ENCODE data around the gene BCL7A. TPM values are rescaled to one million over a fixed set of nuclear protein-coding genes. Genes with fewer than 3 reads are reported as not detected.

BCL7A gene
- total RNA-seq, 5 donors from 2014 or later (not counting 1 experiment from before 2014, with no cell fraction given): 5.3 to 7.4 (median 6.7) TPM

- H3K4me1 Mint-ChIP-seq: peaks cover 14 to 24% (median 21%) of the 10 kb centered on the region in 3 donors
- no peak overlapping the region for H3K27ac ChIP-seq (ENCODE audit: low read length)
- no peaks in the 10 kb centered on the region for H3K9me3 ChIP-seq
- no peak overlapping the region for H3K27ac Mint-ChIP-seq
- peaks cover 11 to 14% of the 10 kb centered on the region in 2 experiments for H3K4me1 ChIP-seq (ENCODE audit: control insufficient read depth in 1 of 2, extremely low read depth in 1 of 2, insufficient read depth in 2 of 2, low read length in 2 of 2)
- 94% methylated on average over 6 of the region's 6 CpGs for WGBS (ENCODE audit: insufficient coverage)
- no peak overlapping the region for H3K4me3 ChIP-seq (ENCODE audit: control insufficient read depth in 1 of 2, extremely low read depth in 1 of 2, low read length in 1 of 2)
- H3K27me3 Mint-ChIP-seq: no peaks in the 10 kb centered on the region
- no peaks in the 10 kb centered on the region for H3K27me3 ChIP-seq (replicated peaks in 1 of 2; ENCODE audit: control insufficient read depth in 2 of 2, extremely low read depth in 1 of 2, insufficient read depth in 2 of 2, low read length in 1 of 2)
- H3K9me3 Mint-ChIP-seq: no peaks in the 10 kb centered on the region
- H3K36me3 Mint-ChIP-seq: no peaks in the 10 kb centered on the region
- H3K36me3 ChIP-seq (ENCODE audit: control insufficient read depth in 2 of 2, extremely low read depth in 1 of 2, insufficient read depth in 1 of 2, low read length in 1 of 2): peaks cover 0 to 8% of the 10 kb centered on the region in 2 donors
- ATAC-seq (replicated peaks in 1 of 4) (no peak), DNase-seq (no peak)
- POLR2A ChIA-PET: no interaction called here
- H3K4me3 Mint-ChIP-seq: no peak overlapping the region
- CTCF ChIA-PET: no interaction called here
Measured at GRCh38 chr12:122063694-122064024, 42.0 kb downstream of the BCL7A start.

GRCh38 chr12:122064025-122064777 lies 42.5 kb downstream of the BCL7A start:
- no peak overlapping the region for H3K4me3 Mint-ChIP-seq

GRCh38 chr12:122064780-122065588 lies 43.3 kb downstream of the BCL7A start:
- H3K4me3 Mint-ChIP-seq: no peak overlapping the region
- WGBS (ENCODE audit: insufficient coverage): 94% methylated on average over 9 of the region's 16 CpGs
- H3K9me3 ChIP-seq: no peaks in the 10 kb centered on the region
- H3K4me3 ChIP-seq (ENCODE audit: control insufficient read depth in 1 of 2, extremely low read depth in 1 of 2, low read length in 1 of 2): no peak overlapping the region
- peaks cover 12 to 20% of the 10 kb centered on the region in 2 experiments for H3K4me1 ChIP-seq (ENCODE audit: control insufficient read depth in 1 of 2, extremely low read depth in 1 of 2, insufficient read depth in 2 of 2, low read length in 2 of 2)
- H3K27me3 Mint-ChIP-seq: no peaks in the 10 kb centered on the region
- H3K9me3 Mint-ChIP-seq: no peaks in the 10 kb centered on the region
- ATAC-seq (replicated peaks in 1 of 4) (no peak), DNase-seq (no peak)
- POLR2A ChIA-PET: no interaction called here
- no peaks in the 10 kb centered on the region for H3K36me3 Mint-ChIP-seq
- H3K27me3 ChIP-seq (replicated peaks in 1 of 2; ENCODE audit: control insufficient read depth in 2 of 2, extremely low read depth in 1 of 2, insufficient read depth in 2 of 2, low read length in 1 of 2): no peaks in the 10 kb centered on the region
- H3K27ac ChIP-seq (ENCODE audit: low read length): no peak overlapping the region
- no peaks in the 10 kb centered on the region for H3K36me3 ChIP-seq (ENCODE audit: control insufficient read depth in 2 of 2, extremely low read depth in 1 of 2, insufficient read depth in 1 of 2, low read length in 1 of 2)
- H3K27ac Mint-ChIP-seq: no peak overlapping the region
- H3K4me1 Mint-ChIP-seq: peaks cover 14 to 24% (median 24%) of the 10 kb centered on the region in 3 donors
- CTCF ChIA-PET: interaction anchor here in 1 of 2 donors (0.5 kb wide), 1 partner anchor 58 kb away, joined by 4 read pairs; no protein-coding TSS in a partner anchor

More at GRCh38 chr12:122064025-122064777, 42.5 kb downstream of the BCL7A start:
- Mint-ChIP-seq H3K27me3 (no peaks in the 10 kb centered on the region), H3K4me1 (peaks cover 14 to 24% (median 22%) of the 10 kb centered on the region in 3 donors), H3K9me3 (no peaks in the 10 kb centered on the region), H3K27ac (no peak overlapping the region), H3K36me3 (no peaks in the 10 kb centered on the region)
- no peak overlapping the region for H3K27ac ChIP-seq (ENCODE audit: low read length)
- H3K9me3 ChIP-seq: no peaks in the 10 kb centered on the region
- H3K4me3 ChIP-seq (ENCODE audit: control insufficient read depth in 1 of 2, extremely low read depth in 1 of 2, low read length in 1 of 2): no peak overlapping the region
- ATAC-seq (replicated peaks in 1 of 4) (peak in 3 of 4 experiments; percentile 53 to 86 (median 63)), DNase-seq (peak in 13 of 35 experiments; percentile 19 to 46 (median 26))
- POLR2A ChIA-PET: no interaction called here
- 78% methylated on average over 9 of the region's 14 CpGs for WGBS (ENCODE audit: insufficient coverage)
- H3K4me1 ChIP-seq (ENCODE audit: control insufficient read depth in 1 of 2, extremely low read depth in 1 of 2, insufficient read depth in 2 of 2, low read length in 2 of 2): peaks cover 12 to 19% of the 10 kb centered on the region in 2 experiments
- peaks cover 0 to 3% of the 10 kb centered on the region in 2 donors for H3K36me3 ChIP-seq (ENCODE audit: control insufficient read depth in 2 of 2, extremely low read depth in 1 of 2, insufficient read depth in 1 of 2, low read length in 1 of 2)
- CTCF ChIA-PET: no interaction called here
- no peaks in the 10 kb centered on the region for H3K27me3 ChIP-seq (replicated peaks in 1 of 2; ENCODE audit: control insufficient read depth in 2 of 2, extremely low read depth in 1 of 2, insufficient read depth in 2 of 2, low read length in 1 of 2)

GRCh38 chr12:122067548-122067947 lies 45.9 kb downstream of the BCL7A start:
- CTCF ChIA-PET: no interaction called here
- no peak overlapping the region for H3K4me3 ChIP-seq (ENCODE audit: control insufficient read depth in 1 of 2, extremely low read depth in 1 of 2, low read length in 1 of 2)
- no peaks in the 10 kb centered on the region for H3K9me3 ChIP-seq
- H3K4me1 Mint-ChIP-seq: peaks cover 14 to 24% (median 24%) of the 10 kb centered on the region in 3 donors
- H3K9me3 Mint-ChIP-seq: no peaks in the 10 kb centered on the region
- H3K36me3 Mint-ChIP-seq: no peaks in the 10 kb centered on the region
- H3K27me3 Mint-ChIP-seq: no peaks in the 10 kb centered on the region
- H3K27ac Mint-ChIP-seq: peak overlapping the region; percentile 56 to 80
- H3K4me1 ChIP-seq (ENCODE audit: control insufficient read depth in 1 of 2, extremely low read depth in 1 of 2, insufficient read depth in 2 of 2, low read length in 2 of 2): peaks cover 12 to 20% of the 10 kb centered on the region in 2 experiments
- H3K27ac ChIP-seq (ENCODE audit: low read length): no peak overlapping the region
- H3K4me3 Mint-ChIP-seq: peak overlapping the region; percentile 7 to 67 (median 32)
- POLR2A ChIA-PET: no interaction called here
- ATAC-seq (replicated peaks in 1 of 4) (peak; percentile 15 to 30 (median 16)), DNase-seq (no peak)
- H3K36me3 ChIP-seq (ENCODE audit: control insufficient read depth in 2 of 2, extremely low read depth in 1 of 2, insufficient read depth in 1 of 2, low read length in 1 of 2): no peaks in the 10 kb centered on the region
- WGBS (ENCODE audit: insufficient coverage): 92% methylated on average over 2 of the region's 5 CpGs
- no peaks in the 10 kb centered on the region for H3K27me3 ChIP-seq (replicated peaks in 1 of 2; ENCODE audit: control insufficient read depth in 2 of 2, extremely low read depth in 1 of 2, insufficient read depth in 2 of 2, low read length in 1 of 2)

GRCh38 chr12:122067966-122068365 lies 46.3 kb downstream of the BCL7A start:
- Mint-ChIP-seq H3K9me3 (no peaks in the 10 kb centered on the region), H3K4me3 (peak overlapping the region; percentile 7 to 67 (median 32)), H3K27ac (peak overlapping the region; percentile 56 to 80), H3K27me3 (no peaks in the 10 kb centered on the region), H3K4me1 (peaks cover 14 to 23% (median 21%) of the 10 kb centered on the region in 3 donors), H3K36me3 (no peaks in the 10 kb centered on the region)
- H3K27ac ChIP-seq (ENCODE audit: low read length): peak overlapping the region; percentile 13
- POLR2A ChIA-PET: no interaction called here
- WGBS (ENCODE audit: insufficient coverage): 11% methylated on average over 12 of the region's 13 CpGs
- peaks cover 11 to 20% of the 10 kb centered on the region in 2 experiments for H3K4me1 ChIP-seq (ENCODE audit: control insufficient read depth in 1 of 2, extremely low read depth in 1 of 2, insufficient read depth in 2 of 2, low read length in 2 of 2)
- H3K4me3 ChIP-seq (ENCODE audit: control insufficient read depth in 1 of 2, extremely low read depth in 1 of 2, low read length in 1 of 2): peak overlapping the region in 1 of 2 donors; percentile 5
- H3K9me3 ChIP-seq: no peaks in the 10 kb centered on the region
- DNase-seq (peak in 19 of 35 experiments; percentile 14 to 50 (median 33)), ATAC-seq (replicated peaks in 1 of 4) (peak; percentile 72 to 81 (median 76))
- H3K36me3 ChIP-seq (ENCODE audit: control insufficient read depth in 2 of 2, extremely low read depth in 1 of 2, insufficient read depth in 1 of 2, low read length in 1 of 2): no peaks in the 10 kb centered on the region
- no peaks in the 10 kb centered on the region for H3K27me3 ChIP-seq (replicated peaks in 1 of 2; ENCODE audit: control insufficient read depth in 2 of 2, extremely low read depth in 1 of 2, insufficient read depth in 2 of 2, low read length in 1 of 2)
- CTCF ChIA-PET: interaction anchor here in 1 of 2 donors (0.7 kb wide), 1 partner anchor 1284 kb away, joined by 4 read pairs; no protein-coding TSS in a partner anchor
